GM21529 (cell line): ENCODE measurements around the gene CBX5.
"Not testable (repeated sequence)": the region's sequence is repeated elsewhere in the genome, so short reads cannot be mapped to it uniquely, and the experiment has no call there.

Experiments
- ATAC-seq: cut with Tn5 transposase; IDR thresholded peaks from one replicate; pipeline ENCODE4 v1.9.1; 2021; ENCODE audit not compliant: unreplicated experiment

CBX5 gene

DNA sequence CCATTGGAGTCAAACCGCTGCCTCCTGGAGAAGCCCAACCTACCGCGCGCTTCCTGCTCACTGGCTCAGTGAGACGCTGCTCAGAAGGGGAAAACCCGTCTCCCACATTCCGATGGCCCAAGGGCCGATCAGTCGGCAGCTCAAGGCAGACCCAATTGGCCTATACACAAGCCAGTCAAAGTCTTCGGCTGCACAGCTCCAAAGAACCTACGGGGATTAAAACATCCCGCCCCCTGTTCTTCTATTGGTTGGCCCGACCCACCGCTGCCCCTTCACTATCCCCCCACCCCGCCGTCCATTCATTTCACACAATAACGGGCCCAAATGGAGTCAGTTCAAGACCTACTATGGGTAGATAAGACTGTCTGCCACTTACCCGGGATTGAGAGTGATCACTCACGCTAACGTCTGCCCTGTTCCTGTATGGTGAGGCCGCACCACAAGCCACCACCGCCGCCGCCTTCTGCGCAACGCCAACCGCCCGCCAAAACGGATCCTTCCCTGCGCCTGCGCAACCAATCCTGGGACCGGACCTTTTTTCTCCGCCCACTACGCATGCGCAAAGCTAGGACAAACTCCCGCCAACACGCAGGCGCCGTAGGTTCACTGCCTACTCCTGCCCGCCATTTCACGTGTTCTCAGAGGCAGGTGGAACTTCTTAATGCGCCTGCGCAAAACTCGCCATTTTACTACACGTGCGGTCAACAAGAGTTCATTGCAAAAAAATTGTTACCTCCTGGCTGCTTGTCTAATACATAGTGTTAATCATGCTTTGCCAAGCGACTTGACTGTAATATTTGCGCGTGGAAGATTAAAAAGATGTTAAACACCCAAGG, at the start of gene CBX5:
Gene CBX5, minus strand, starts transcription at position 491 of the 836 bp plus-strand sequence. CDS start 22,472 bp downstream, outside the sequence.
- ATAC-seq = peak; percentile 77

DNA sequence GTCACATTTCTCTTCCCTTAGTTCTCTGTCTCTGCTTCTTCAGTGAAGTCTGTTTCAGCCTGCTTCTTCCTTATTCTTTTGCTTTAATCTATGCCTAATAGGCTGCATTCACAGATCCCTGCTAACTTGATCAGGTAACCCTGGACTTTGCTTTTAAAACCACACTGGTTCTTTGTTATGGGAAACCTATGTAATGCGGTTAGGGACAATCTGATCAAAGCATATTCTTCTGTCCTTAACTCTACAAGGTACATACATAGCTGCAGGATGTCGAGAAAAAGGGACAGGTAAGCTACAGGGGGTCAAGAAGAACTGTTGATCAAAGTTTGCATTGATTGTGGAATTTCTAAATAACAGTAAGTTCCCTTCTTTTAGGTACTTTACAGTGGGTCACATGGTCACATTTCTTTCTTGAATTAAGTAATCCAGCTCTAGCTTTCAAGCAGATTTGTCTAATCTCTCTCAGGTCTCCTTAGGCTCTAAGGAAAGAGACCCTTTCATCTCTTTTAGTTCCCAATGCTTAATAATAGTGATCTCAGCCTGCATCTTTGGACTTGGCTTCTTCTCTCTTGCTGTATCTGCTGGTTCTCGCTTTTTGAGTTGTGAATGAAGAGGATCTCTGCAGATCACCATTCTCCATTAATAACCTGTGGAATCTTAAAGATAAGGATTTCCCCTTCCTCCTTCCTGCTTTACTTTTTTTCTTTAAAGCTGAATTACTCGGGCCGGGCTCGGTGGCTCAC, 48.8 kb upstream of the CBX5 start:
- ATAC-seq = no peak

DNA sequence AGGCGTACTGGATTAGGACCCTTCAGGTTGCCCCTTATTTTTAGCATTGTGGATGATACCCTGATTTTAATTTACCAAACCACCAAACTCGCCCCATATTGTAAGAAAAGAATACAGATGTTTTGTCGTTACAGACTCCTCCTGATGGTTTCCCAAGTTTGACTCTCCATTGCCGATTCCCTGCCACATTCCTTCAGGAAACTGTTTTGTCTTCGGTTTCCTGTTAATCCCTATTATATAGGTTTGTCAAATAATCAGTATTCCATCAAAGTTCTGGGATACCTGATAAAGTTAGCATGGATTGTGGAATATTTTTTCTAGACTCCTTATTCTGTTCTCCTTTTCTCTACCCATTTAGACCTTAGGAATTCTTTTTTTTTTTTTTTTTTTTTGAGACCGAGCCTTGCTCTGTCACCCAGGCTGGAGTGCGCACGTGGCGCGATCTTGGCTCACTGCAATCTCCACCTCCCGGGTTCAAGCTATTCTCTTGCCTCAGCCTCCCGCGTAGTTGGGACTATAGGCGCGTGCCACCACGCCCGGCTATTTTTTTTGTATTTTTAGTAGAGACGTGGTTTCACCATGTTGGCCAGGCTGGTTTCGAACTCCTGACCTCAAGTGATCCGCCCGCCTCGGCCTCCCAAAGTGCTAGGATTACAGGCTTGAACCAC, 45.7 kb upstream of the CBX5 start:
- not testable (repeated sequence) for ATAC-seq

DNA sequence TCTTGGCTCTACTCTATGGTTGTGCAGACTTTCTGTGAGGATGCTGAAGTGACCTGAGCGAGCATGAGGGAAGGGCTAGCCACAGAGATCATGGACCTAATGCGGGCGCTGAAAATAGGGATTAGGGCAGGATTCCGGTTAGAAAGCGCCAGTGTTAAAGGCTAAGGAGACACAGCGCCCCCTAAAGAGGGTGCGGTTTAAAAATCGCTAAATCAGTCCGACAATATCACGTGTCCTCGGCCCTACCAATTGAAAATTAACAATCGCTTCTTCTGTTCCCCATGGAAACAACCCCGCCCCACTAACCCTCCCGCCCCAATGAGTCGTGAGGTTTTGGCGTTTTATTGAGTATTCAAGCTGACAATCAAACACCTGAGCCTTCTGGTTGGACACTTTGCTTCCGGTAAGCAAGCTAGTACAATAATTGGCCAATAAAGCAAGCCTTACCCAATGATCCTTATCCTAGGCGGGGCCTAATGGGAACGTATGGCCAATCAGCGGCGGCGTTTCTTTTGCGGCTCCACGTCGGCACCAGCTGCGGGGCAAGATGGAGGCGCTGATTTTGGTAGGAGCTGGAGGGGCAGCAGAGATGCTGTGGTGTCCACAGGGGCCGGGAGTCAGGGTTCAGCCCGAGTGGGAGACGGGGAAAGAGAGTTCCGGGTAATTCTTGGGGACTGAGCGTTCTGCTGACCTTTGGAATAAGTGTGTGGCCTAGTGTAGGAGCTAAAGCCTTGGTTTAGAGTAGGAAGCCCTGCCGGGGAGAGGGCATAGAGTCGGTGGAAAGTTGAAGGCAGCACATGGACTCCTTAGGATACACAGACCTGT, 44.9 kb upstream of the CBX5 start, which contains the start of gene COPZ1:
Gene COPZ1, plus strand, starts transcription at position 515 of the 825 bp plus-strand sequence. Its CDS starts 33 bp downstream, at position 548.
- peak; percentile 98 for ATAC-seq

DNA sequence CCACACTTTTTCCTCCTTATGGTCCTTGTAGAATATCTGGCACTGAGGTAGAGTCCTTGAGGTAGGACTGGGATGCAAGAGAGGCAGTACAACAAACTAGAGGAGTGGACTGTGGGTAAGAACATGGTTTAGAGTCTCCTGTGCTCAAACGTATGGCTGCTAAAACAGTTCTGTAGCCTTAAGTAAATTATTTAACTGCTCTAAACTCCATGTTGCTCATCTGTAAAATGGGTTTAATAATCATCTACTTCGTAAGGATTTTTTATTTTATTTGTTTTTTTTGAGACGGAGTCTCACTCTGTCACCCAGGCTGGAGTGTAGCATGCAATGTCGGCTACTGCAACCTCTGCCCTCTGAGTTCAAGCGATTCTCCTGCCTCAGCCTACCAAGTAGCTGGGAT, 41.4 kb upstream of the CBX5 start:
- no peak for ATAC-seq

DNA sequence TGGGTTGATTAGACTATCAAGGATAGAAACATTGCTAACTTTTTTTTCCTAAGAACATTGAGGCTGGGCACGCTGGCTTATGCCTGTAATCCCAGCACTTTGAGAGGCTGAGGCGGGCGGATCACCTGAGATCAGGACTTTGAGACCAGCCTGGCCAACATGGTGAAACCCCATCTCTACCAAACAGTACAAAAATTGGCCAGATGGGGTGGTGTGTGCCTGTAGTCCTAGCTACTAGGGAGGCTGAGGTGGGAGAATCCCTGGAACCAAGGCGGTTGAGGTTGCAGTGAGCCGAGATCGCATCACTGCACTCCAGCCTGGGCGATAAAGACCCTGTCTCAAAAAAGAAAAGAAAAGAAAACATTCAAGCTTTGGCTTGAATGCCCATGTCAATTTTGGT, 32.4 kb upstream of the CBX5 start:
- not testable (repeated sequence) for ATAC-seq

DNA sequence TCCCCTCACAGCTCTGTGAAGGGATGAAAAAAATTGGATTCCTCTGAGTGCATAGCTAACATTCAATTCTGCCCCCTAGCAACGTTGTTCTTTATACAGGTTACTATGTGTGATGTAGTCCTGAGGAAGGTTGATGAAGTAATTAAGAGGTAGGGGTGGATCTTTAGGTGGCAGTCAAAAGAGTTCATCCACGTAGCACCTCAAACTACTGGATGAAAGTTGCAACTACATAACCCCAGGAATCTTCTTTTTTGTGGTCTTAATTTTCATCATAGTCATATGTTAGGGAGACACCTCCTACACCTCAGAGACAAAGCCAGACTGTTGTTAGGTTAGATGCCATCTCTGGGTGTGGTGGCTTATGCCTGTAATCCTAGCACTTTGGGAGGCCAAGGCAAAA, 31.1 kb upstream of the CBX5 start:
- ATAC-seq = no peak

DNA sequence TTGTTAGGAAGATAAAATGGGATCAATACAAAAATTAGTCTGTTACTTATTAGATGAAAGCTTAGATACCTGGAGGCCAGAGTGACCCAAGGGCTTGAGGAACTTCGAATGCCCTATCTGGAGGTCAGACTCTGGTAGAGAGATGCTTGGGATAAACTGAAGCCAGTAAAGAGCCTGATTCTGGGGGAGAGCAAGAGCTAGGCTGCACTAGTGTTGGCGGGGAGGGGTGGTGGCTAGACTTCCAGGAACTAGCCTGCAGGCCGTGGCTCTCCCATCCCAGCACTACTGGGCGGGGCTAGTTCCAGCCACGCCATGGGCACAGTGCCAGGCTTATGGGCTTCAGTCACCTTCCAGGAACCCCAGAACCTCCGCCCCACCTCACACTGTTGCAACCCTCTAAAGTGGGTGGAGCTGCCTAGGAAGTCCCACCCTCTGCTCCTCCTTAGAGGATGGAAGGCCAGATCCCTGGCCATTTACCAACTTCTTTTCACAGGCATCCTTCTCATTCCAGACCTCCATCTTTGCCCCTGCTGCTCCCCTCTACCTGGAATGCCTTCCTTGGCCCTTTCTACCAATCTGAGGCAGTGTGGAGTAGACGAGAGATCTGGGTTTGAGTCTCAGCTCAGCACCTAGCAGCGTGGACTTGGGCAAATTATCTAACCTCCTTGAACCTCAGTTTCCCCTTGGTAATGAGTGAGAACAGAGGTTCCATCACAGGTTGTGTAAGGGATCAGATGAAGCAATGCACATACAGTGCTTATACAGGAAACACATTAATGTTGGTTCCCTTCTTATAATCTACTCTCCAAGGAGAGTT, 27.2 kb upstream of the CBX5 start:
- no peak for ATAC-seq

DNA sequence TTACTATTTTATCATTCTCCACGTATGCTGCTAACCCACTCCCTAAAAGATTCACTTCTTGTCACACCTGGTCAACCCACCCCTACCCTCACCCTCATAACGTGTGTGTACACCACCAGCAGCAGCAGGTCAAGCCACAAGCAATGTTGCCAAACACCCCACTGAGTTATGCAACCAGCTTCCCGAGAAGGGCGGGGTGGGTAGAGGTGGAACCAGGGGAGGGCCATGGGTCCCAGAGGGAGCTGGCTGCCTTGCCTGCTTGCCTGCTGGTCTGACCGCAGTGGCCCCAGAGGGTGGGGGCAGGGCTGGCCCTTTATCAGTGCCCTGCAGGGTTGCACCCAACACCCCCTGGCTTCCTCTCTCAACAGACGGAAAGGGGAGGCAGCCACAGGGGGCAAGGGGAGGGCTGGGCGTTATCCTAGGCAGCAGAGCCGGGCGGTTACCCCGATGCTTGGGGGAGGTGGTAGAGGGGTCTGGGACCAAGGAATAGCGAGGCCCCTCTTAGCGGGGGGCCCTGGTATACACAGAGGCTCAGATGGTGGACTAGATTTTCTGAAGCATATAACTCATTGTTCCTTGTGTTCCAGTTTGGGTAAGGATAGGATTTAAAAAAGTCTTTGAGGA, 24.4 kb upstream of the CBX5 start:
- ATAC-seq = no peak

DNA sequence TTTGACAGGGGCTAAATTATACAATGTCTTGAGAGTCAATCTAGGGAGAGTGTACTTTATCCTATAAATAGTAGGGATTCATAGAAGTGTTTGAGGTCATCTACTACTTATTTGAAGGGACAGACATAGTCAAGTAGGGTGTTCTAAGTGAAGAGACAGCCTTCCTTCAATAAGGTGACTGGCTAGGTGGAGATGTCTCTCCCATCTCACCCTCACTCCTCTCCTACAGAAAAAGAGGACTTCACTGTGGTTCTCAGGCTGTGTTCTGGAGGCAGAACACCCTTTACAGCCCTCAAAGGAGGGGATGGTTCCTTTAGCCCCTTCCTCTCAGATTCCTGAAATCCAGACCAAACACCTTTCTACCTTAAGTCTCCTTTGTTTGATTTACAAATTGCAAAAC, 23.7 kb upstream of the CBX5 start:
- ATAC-seq = no peak

DNA sequence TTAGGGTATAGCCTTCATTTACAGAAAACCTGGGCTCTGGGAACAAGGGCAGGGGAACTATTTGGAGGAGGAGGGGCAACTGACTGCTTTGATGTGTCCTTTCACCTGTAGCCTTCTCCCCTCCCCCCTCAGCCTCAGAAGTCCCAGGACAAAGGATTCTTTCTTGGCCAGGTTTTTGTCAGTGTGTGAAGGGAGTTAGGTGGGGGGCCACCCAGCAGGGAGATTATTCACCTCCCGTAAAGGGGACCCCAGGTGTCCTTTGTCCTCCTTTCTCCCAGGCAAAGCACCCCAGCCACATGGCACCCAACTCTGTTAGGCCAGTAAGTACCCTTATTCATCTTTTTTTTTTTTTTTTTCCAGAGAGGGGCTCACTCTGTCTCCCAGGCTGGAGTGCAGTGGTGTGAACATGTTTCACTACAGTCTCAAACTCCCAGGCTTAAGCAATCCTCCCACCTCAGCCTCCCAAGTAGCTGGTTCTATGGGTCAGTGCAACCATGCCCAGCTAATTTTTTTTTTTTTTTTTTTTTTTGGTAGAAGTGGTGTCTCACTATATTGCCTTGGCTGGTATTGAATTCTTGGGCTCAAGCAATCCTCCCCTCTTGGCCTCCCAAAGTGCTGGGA, 21.6 kb upstream of the CBX5 start:
- ATAC-seq = no peak

DNA sequence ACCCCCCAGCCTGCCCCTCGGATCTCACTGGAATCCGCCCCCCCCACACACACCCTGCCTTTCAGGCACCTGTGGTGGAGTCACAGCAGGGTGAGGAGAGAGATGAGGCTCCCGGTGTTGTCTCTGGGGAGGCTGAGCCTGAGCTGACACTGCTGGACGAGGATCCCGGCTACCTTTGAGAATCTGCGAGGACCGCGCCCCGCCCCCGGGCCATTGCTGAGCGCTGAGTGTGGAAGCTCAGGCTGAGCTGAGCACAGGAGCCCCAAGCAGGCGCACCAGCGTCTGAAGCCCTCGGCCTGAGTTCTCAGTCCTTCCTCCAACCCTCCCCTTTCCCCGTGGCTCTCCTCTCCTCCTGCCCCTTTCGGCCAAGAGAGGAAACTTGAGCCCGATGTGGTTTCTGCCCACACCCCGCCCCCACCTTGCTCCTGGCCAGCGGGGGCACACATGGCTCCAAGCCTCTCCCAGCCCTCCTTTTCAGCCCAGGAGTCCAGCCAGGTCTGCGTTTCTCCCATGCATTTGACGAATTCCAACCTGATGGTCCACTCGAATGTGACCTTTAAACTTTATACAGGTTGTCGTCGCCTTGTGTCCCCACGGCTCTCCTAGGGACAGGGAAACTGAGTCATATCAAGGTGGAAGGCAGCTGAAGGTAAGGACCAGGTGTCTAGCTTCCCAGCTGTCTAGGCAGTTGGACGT, 21.0 kb upstream of the CBX5 start, which contains the start of gene NFE2:
Gene NFE2, minus strand, starts transcription at position 284 of the 696 bp plus-strand sequence. CDS start 5,767 bp downstream, outside the sequence.
- ATAC-seq = no peak

DNA sequence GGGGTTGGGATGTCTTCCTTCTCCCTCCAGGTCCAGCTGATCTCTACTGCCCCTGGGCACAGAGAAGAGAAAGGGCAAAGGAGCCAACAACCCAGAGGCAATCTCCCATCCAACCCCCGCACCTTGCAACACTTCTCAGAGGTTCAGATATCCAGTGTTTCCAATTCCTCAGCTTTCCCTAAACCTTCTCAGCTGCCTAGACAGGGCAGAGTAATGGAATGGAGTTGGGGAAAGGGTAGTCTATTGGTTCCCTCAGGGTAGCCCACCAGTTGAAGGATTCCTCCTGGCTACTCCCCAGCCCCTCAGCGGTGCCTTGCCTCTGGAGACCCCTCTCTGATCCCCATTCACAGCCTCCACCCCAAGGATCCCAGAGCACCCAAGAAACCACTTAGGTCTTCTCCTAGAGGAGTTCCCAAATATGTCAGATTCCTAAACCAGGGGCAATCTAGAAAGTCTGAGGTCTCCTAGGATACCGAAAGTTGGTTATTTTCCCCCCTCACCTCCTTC, 20.4 kb upstream of the CBX5 start:
- no peak for ATAC-seq

DNA sequence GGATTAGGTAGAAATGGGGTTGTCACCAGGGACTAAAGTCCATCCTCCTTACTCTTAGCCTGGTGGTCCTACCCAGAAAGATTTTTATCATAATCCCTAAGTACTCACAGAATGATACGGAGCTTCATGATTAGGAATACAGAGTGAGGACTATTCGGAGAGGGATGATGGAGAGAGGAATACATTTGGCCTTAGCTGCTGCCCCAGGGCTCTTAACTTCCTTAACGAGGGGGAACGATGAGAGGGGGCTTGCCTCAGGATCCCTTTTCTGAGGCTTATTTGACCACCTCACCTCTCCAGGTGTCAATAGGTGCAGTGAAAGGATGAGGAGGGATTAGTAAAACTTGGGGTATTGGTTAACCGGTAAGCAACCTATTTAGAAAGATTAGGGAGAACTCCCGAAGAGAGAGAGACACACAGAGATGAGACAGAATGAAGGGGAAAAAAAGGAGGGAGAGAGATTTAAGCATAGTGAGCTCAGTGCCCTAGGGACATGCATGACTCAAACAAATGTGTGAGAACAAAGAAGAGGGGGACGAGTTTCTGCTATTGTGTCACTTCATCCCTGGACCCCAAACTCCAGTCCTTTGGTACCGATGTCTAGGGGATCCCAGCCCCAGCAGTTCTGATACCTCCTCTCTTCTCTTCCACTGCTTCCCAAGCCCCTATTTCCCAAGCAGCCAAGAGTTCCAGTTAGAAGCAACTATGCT, 19.7 kb upstream of the CBX5 start:
- ATAC-seq = no peak

DNA sequence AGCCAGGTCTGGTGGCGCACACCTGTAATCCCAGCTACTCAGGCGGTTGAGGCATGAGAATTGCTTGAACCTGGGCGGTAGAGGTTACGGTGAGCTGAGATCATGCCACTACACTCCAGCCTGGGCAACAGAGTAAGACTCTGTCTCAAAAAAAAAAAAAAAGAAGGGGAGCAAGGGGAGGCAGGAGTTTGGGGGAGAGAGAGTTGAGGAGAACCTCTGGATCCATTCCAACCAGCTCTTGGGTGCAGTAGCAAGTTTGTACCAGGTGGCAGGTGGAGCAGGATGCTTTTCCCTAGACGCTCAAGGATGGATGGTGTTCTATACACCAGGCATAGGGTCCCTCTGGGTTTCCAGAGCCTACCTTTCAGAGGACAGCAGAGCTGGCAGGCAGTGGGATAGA, 19.0 kb upstream of the CBX5 start:
- ATAC-seq = no peak

DNA sequence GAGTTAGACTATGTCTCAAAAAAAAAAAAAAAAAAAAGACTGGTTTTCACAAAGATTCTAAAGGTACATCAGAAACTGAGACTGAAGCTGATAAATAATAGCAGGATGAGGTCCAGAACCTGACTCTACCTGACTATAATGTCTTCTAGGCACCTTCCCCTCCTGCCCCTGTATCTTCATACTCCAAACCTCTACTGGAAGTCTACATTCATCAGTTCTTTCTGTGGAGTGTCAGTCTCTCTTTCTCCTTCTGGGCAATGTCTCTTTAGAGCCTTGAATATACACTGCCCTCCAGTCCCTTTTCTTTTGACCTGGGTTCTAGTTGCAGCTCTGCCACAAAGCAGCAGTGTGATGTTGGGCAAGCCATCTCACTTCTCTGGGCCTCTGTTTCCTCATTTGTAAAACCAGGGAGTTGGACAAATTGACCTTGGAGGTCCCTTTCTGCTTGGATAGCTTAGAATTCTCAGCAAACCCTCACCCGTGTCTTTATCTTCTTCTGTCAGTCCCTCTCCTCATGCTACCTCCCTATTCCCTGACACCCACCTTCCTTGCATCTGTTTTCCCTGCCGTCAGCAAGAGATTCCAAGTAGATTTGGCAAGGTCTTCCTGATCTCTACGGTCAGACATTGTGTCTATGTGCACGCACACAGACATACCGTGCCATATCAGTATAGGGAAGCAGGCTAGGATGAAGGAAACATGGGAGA, 16.6 kb upstream of the CBX5 start:
- no peak for ATAC-seq
